Right lobe of liver (tissue), 4 donors: Measurements from ENCODE around the gene PRLH.

Experiments used
- CTCF ChIP-seq, 4 donors: fragments of 200-600 bp in 3 of 4; fragments of 450-650 bp in 1 of 4; IDR thresholded peaks; one replicate each; pipeline versions ENCODE4 v1.5.1 to v1.8.0; 2016 to 2022; ENCODE audit warnings: antibody characterized with exemption in 4 of 4, mild to moderate bottlenecking in 2 of 4
- POLR2A ChIP-seq: fragments of 450-650 bp; IDR thresholded peaks from one replicate; pipeline ENCODE4 v1.6.1; 2017; ENCODE audit warnings: antibody characterized with exemption, mild to moderate bottlenecking
- donor health status: DM: no; HTN: no; CAD: no.
- donor health status: DM: no; HTN: no; CAD: no.
- donor health status: DM: no; HTN: yes; CAD: no.

GRCh38 chr2:237520290-237520689 is 46.1 kb upstream of the PRLH start:
- no peak for TF ChIP-seq CTCF (IDR thresholded peaks at IDR 0.05)
- TF ChIP-seq POLR2A: no peak
